SK-MEL-5 (cell line): ENCODE data around the gene NDUFA11. TPM values are rescaled to one million over a fixed set of nuclear protein-coding genes. Genes with fewer than 3 reads are reported as not detected.

Experiments used
- DNase-seq: peaks from one replicate; pipeline ENCODE4 v3.0.0-alpha.2; 2016; ENCODE audit warnings: low read depth, low spot score
- in situ Hi-C: cut with HindIII; loops from 2 replicates; pipeline ENCODE4 v1.10.0; 2016; ENCODE audit warnings: low sequenced_read_pairs, high pct_unique_total_duplicates, low pct_unique_long_range_greater_than_20kb
- total RNA-seq: library from RNA; depleted of rRNA; stranded (reverse); fragments of >200 nt; shearing (Covaris generic); gene quantifications from 2 replicates; pipeline ENCODE4 v1.2.3, GENCODE V29; 2014

NDUFA11 gene
- total RNA-seq, 1 experiment from 2014 or later: 171 TPM

- DNase-seq: no peak
- in situ Hi-C loops: no loop called here
Measured at GRCh38 chr19:5934774-5935472, 31.3 kb upstream of the NDUFA11 start.

- DNase-seq: no peak
- in situ Hi-C loops: no loop called here
Measured at GRCh38 chr19:5934069-5934401, 30.4 kb upstream of the NDUFA11 start.

GRCh38 chr19:5933391-5934068 lies 29.9 kb upstream of the NDUFA11 start:
- in situ Hi-C loops: no loop called here
- no peak for DNase-seq

GRCh38 chr19:5932609-5933262 lies 29.1 kb upstream of the NDUFA11 start:
- in situ Hi-C loops: no loop called here
- no peak for DNase-seq

- in situ Hi-C loops: no loop called here
- DNase-seq: no peak
Measured at GRCh38 chr19:5932146-5932545, 28.6 kb upstream of the NDUFA11 start.

- in situ Hi-C loops: no loop called here
- DNase-seq: no peak
Measured at GRCh38 chr19:5931251-5931650, 27.7 kb upstream of the NDUFA11 start.

GRCh38 chr19:5929625-5930024 lies 26.0 kb upstream of the NDUFA11 start:
- in situ Hi-C loops: no loop called here

GRCh38 chr19:5929179-5929578 lies 25.6 kb upstream of the NDUFA11 start:
- in situ Hi-C loops: no loop called here
- no peak for DNase-seq

More at GRCh38 chr19:5929625-5930024, 26.0 kb upstream of the NDUFA11 start:
- DNase-seq: no peak

- DNase-seq: no peak
- in situ Hi-C loops: no loop called here
Measured at GRCh38 chr19:5927441-5927821, 23.8 kb upstream of the NDUFA11 start.

GRCh38 chr19:5926641-5927440 lies 23.3 kb upstream of the NDUFA11 start:
- in situ Hi-C loops: no loop called here
- DNase-seq: no peak

GRCh38 chr19:5925830-5926427 lies 22.3 kb upstream of the NDUFA11 start:
- in situ Hi-C loops: no loop called here
- DNase-seq: no peak

GRCh38 chr19:5923356-5923755 lies 19.8 kb upstream of the NDUFA11 start:
- no peak for DNase-seq
- in situ Hi-C loops: no loop called here

GRCh38 chr19:5922161-5922545 lies 18.6 kb upstream of the NDUFA11 start:
- no peak for DNase-seq
- in situ Hi-C loops: no loop called here

GRCh38 chr19:5921516-5922160 lies 18.0 kb upstream of the NDUFA11 start:
- no peak for DNase-seq
- in situ Hi-C loops: no loop called here

GRCh38 chr19:5918463-5919079 lies 15.0 kb upstream of the NDUFA11 start:
- DNase-seq: no peak
- in situ Hi-C loops: no loop called here

GRCh38 chr19:5917431-5918107 lies 14.0 kb upstream of the NDUFA11 start:
- DNase-seq: no peak
- in situ Hi-C loops: no loop called here
